Panc1 (cell line): ENCODE measurements around the gene WDR73. TPM values are rescaled to one million over a fixed set of nuclear protein-coding genes. Genes with fewer than 3 reads are reported as not detected.

Experiments
- ATAC-seq: fragments of 200-7000 bp; cut with Tn5 transposase; 2 replicates; pipeline ENCODE4 v1.9.1; 2020; ENCODE audit warnings: mild to moderate bottlenecking, moderate library complexity
- BruUV-seq: library from RNA; stranded (reverse); fragments of 400-500 nt; replicated peaks from 2 replicates; lab custom pipeline; 2021; lab: Mats Ljungman, UMichigan
- CTCF ChIA-PET: fragments of 300-600 bp; sonication (Branson Sonifier 250); formaldehyde crosslinking; loops from one replicate; lab custom pipeline; 2022; ENCODE audit warnings: antibody characterized with exemption; lab: Charles Lee
- POLR2A ChIA-PET: fragments of 300-600 bp; sonication (Branson Sonifier 250); formaldehyde crosslinking; loops from one replicate; lab custom pipeline; 2022; ENCODE audit warnings: antibody characterized with exemption; lab: Charles Lee
- DNase-seq: peaks from one replicate; pipeline ENCODE4 v3.0.0-alpha.2; 2010; ENCODE audit warnings: low read depth, low spot score
- H3K27ac ChIP-seq: 2 replicates; pipeline ENCODE4 v1.5.1; 2011; ENCODE audit warnings: mild to moderate bottlenecking, low read length, inconsistent platforms
- H3K27me3 ChIP-seq: fragments of 200-500 bp; sonication (Bioruptor generic); 2 replicates; pipeline ENCODE4 v1.6.0; 2014; ENCODE audit warnings: low read length, inconsistent platforms; ENCODE audit not compliant: control insufficient read depth, insufficient read depth
- H3K36me3 ChIP-seq: fragments of 200-500 bp; sonication (Bioruptor generic); 2 replicates; pipeline ENCODE4 v1.5.1; 2014; ENCODE audit warnings: inconsistent platforms, mild to moderate bottlenecking, low read length, moderate library complexity; ENCODE audit not compliant: control insufficient read depth, insufficient read depth
- H3K4me1 ChIP-seq: 2 replicates; pipeline ENCODE4 v1.5.1; 2011; ENCODE audit warnings: inconsistent platforms, mild to moderate bottlenecking, low read length, moderate library complexity; ENCODE audit not compliant: control insufficient read depth, insufficient read depth
- H3K4me3 ChIP-seq, 2 experiments: 2 replicates each; pipeline ENCODE4 v1.5.1; 2011 to 2012; ENCODE audit warnings: low read depth in 2 of 2, low read length in 2 of 2, mild to moderate bottlenecking in 2 of 2, inconsistent platforms in 1 of 2, moderate library complexity in 1 of 2
- H3K9me3 ChIP-seq: fragments of 200-500 bp; sonication (Bioruptor generic); 2 replicates; pipeline ENCODE4 v1.5.1; 2014; ENCODE audit warnings: low read depth, mild to moderate bottlenecking, inconsistent platforms, low read length, moderate library complexity; ENCODE audit not compliant: control insufficient read depth, insufficient read depth
- POLR2AphosphoS5 ChIP-seq: IDR thresholded peaks from 2 replicates; pipeline ENCODE4 v1.6.1; 2012; ENCODE audit warnings: mild to moderate bottlenecking, low read depth, low read length, moderate library complexity
- SIN3A ChIP-seq: IDR thresholded peaks from 2 replicates; pipeline ENCODE4 v1.6.1; 2012; ENCODE audit warnings: low read depth, mild to moderate bottlenecking, low read length, moderate library complexity, borderline replicate concordance; ENCODE audit not compliant: insufficient read depth
- TCF7L2 ChIP-seq: IDR thresholded peaks from 2 replicates; pipeline ENCODE4 v1.6.1; 2011; ENCODE audit warnings: mild to moderate bottlenecking, low read depth, low read length, inconsistent platforms
- in situ Hi-C: cut with HindIII; loops from 2 replicates; pipeline ENCODE4 v1.10.0; 2016; ENCODE audit warnings: low sequenced_read_pairs, low pct_unique_long_range_greater_than_20kb
- intact Hi-C: fragments of 100-400 bp; cut with micrococcal nuclease; formaldehyde crosslinking; loops from one replicate; pipeline ENCODE4 v1.10.0; 2022; ENCODE audit not compliant: unreplicated experiment
- total RNA-seq: library from RNA; stranded (reverse); gene quantifications from one replicate; pipeline ENCODE4 v1.2.1, GENCODE V29; 2021; ENCODE audit not compliant: unreplicated experiment
- TF ChIP-seq, protein P1 (sequence below): fragments of 450-650 bp; IDR thresholded peaks from 2 replicates; pipeline ENCODE4 v1.5.1; 2017; ENCODE audit warnings: mild to moderate bottlenecking
- TF ChIP-seq, protein P2 (sequence below), 2 experiments: IDR thresholded peaks; 2 replicates each; pipeline ENCODE4 v1.6.1; 2011 to 2012; ENCODE audit warnings: low read depth in 2 of 2, control low read depth in 1 of 2, low read length in 1 of 2, mild to moderate bottlenecking in 1 of 2, moderate library complexity in 1 of 2; ENCODE audit not compliant: insufficient read depth in 1 of 2

The WDR73 gene
- total RNA-seq, 1 experiment from 2014 or later: 39.0 TPM

- POLR2A ChIA-PET: no interaction called here
- H3K4me3 ChIP-seq: no peak overlapping the region
- no peaks in the 10 kb centered on the region for H3K9me3 ChIP-seq
- intact Hi-C loops (no loop called here), in situ Hi-C loops (no loop called here)
- no peak for TF ChIP-seq SIN3A
- TF ChIP-seq, protein P1, sequence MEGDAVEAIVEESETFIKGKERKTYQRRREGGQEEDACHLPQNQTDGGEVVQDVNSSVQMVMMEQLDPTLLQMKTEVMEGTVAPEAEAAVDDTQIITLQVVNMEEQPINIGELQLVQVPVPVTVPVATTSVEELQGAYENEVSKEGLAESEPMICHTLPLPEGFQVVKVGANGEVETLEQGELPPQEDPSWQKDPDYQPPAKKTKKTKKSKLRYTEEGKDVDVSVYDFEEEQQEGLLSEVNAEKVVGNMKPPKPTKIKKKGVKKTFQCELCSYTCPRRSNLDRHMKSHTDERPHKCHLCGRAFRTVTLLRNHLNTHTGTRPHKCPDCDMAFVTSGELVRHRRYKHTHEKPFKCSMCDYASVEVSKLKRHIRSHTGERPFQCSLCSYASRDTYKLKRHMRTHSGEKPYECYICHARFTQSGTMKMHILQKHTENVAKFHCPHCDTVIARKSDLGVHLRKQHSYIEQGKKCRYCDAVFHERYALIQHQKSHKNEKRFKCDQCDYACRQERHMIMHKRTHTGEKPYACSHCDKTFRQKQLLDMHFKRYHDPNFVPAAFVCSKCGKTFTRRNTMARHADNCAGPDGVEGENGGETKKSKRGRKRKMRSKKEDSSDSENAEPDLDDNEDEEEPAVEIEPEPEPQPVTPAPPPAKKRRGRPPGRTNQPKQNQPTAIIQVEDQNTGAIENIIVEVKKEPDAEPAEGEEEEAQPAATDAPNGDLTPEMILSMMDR: no peak
- BruUV-seq: TSS peak; percentile 58
- H3K4me1 ChIP-seq: no peaks in the 10 kb centered on the region
- ATAC-seq: no peak
- peaks cover 18% of the 10 kb centered on the region for H3K36me3 ChIP-seq
- CTCF ChIA-PET: no interaction called here
- no peak for DNase-seq
- H3K27ac ChIP-seq: no peak overlapping the region
- H3K27me3 ChIP-seq: no peaks in the 10 kb centered on the region
Observed at GRCh38 chr15:84669726-84670125, 15.6 kb upstream of the WDR73 start.

DNA sequence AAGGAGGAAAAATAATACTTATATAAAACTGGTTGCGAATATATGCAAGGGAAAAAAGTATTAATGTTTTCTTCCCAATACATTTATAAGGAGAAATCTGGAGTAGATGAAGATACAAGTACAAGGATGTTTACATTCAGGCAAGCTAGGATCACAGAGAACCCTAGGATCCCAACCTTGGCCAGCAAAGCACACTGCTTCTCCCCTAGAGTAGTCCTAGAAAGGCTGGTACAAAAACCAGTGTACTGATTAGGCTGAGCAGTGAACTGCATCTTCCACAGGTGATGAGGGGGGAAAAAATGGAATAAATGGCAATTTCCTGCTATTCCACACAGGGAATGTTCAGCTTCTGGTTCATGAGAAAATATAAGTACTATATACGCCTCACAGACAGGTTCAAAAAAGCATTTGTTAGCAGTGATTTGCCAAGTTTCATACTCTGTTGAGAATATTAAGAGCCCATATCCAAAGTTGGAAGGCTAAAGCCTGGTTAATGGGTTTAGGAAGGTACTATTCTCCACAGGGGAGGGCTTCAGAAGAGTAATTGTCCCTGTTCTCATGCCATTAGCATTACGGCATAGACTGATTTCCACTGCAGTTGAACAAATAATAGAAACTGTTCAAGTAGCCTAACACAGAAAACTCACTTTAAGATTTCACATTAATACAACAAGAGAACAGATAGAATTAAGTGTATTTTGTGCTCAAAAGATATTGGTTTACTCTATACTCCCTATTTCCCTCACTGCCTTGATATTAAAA is 14.3 kb upstream of the WDR73 start:
- peaks cover 18% of the 10 kb centered on the region for H3K36me3 ChIP-seq
- H3K4me1 ChIP-seq: no peaks in the 10 kb centered on the region
- POLR2A ChIA-PET: no interaction called here
- no peaks in the 10 kb centered on the region for H3K9me3 ChIP-seq
- TF ChIP-seq POLR2AphosphoS5 (no peak), TCF7L2 (no peak), SIN3A (no peak)
- TF ChIP-seq, protein P2, sequence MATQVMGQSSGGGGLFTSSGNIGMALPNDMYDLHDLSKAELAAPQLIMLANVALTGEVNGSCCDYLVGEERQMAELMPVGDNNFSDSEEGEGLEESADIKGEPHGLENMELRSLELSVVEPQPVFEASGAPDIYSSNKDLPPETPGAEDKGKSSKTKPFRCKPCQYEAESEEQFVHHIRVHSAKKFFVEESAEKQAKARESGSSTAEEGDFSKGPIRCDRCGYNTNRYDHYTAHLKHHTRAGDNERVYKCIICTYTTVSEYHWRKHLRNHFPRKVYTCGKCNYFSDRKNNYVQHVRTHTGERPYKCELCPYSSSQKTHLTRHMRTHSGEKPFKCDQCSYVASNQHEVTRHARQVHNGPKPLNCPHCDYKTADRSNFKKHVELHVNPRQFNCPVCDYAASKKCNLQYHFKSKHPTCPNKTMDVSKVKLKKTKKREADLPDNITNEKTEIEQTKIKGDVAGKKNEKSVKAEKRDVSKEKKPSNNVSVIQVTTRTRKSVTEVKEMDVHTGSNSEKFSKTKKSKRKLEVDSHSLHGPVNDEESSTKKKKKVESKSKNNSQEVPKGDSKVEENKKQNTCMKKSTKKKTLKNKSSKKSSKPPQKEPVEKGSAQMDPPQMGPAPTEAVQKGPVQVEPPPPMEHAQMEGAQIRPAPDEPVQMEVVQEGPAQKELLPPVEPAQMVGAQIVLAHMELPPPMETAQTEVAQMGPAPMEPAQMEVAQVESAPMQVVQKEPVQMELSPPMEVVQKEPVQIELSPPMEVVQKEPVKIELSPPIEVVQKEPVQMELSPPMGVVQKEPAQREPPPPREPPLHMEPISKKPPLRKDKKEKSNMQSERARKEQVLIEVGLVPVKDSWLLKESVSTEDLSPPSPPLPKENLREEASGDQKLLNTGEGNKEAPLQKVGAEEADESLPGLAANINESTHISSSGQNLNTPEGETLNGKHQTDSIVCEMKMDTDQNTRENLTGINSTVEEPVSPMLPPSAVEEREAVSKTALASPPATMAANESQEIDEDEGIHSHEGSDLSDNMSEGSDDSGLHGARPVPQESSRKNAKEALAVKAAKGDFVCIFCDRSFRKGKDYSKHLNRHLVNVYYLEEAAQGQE (IDR thresholded peaks at IDR 0.05; ENCODE audit: insufficient read depth in 1 of 2, low read depth in 2 of 2, low read length in 1 of 2): no peak
- TF ChIP-seq, protein P1: no peak
- no peak overlapping the region for H3K27ac ChIP-seq
- no TSS peak for BruUV-seq
- intact Hi-C loops: no loop called here
- CTCF ChIA-PET: no interaction called here
- no peak for ATAC-seq
- in situ Hi-C loops: no loop called here
- no peaks in the 10 kb centered on the region for H3K27me3 ChIP-seq
- DNase-seq: no peak
- no peak overlapping the region for H3K4me3 ChIP-seq
